ENCODE measurements around the gene DNAJC21.
A peak's percentile ranks its signal among the peaks of the same experiment; 100 is the strongest.
"Not testable (repeated sequence)": the region's sequence is repeated elsewhere in the genome, so short reads cannot be mapped to it uniquely, and the experiment has no call there.

Gene DNAJC21

GRCh38 chr5:34923694-34924461 is 5.5 kb upstream of the DNAJC21 start:
- no peak for DNase-seq

GRCh38 chr5:34924462-34924765 is 4.9 kb upstream of the DNAJC21 start:
- DNase-seq = no peak

GRCh38 chr5:34926318-34926888 is 3.0 kb upstream of the DNAJC21 start:
- DNase-seq = no peak

DNA sequence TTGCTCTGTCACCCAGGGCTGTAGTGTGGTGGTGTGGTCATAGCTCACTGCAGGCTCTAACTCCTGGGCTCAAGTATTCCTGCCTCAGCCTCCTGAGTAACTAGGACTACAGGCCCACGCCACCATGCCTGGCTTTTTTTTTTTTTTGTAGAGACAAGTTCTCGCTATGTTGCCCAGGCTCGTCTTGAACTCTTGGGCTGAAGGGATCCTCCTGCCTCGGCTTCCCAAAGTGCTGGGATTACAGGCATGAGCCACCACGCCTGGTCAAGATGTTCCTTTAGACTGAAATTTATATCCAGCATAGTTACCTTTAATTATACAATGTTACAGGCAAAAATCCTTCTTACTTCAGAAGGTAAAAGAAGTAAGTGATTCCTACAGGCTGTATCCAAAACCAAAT is 1.6 kb upstream of the DNAJC21 start:
- no peak for DNase-seq

GRCh38 chr5:34928267-34928666 is 1.1 kb upstream of the DNAJC21 start:
- no peak for DNase-seq

DNA sequence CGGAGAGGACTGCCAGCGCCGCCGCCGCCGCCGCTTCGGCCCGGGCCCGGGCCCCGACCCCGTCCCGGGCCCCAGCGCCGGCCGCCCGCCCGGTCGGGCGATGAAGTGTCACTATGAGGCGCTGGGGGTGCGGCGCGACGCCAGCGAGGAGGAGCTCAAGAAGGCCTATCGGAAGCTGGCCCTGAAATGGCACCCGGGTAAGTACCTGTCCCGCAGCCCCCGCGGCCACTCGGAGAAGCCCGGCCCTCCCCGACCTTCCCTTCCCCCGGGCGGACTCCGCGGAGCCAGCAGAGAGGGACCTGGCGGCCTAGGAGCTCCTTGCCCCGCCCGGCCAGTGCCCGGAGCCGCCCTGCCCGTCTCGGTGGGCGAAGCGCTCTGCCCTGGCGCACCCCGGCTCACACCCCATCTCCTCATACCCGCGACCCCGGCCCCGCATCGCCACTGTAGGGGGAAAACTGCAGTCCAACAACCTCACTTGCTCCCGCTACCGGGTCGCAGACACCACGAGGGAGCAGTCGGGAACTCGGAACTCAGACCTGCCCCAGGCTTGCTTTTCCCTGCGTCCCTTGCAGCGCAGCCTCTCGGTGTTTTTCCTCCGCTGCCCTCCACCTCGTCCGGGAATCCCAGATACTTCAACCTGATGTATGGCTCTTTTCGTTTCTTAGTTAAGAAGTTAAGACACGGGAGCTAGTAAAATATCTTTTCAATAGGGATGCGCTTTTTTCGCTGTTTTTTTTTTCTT is 532 bp downstream of the DNAJC21 start:
- peak in 1 of 2 experiments; percentile 37 for DNase-seq

- DNase-seq = no peak
Measured at GRCh38 chr5:34930462-34930844, 1.1 kb downstream of the DNAJC21 start.

DNA sequence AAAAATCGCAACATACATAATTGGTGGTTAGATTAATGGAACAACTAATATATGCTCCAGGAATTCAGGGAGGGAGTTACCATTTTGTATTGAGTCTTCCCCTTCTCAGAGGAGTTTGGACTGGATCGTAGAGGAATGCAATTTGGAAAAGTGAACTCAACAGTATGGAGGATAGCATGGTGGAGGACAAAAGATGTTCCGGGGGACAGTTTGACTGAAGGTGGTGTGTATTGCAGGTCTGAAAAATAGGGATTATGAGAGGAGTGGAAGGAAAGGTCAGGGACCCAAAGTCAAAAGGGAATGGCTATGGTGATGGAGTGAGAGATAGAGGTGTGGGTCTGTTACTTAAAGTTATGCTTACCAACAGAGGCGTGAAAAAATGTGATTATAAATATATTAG is 1.5 kb downstream of the DNAJC21 start:
- no peak for DNase-seq

- no peak for DNase-seq
Measured at GRCh38 chr5:34932947-34933346, 3.6 kb downstream of the DNAJC21 start.

DNA sequence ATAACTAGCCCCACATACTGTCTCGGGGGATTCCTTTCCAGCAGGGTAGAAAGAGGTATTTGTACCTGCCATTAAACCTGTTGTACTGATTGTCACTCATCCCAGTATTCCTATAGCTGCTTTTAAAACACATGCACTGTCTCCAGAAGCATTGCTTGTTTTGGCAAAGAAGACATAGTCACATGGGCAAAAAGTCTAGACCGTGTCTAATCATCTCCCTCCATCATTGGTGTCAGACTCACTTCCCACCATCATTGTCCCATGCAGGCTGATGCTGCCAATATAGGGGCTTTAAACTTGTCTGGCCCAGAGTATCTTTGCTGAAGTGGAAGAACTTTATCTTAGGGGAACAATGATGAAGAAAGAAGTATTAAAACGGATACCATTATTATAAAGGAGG is 12.6 kb downstream of the DNAJC21 start:
- no peak for DNase-seq

DNA sequence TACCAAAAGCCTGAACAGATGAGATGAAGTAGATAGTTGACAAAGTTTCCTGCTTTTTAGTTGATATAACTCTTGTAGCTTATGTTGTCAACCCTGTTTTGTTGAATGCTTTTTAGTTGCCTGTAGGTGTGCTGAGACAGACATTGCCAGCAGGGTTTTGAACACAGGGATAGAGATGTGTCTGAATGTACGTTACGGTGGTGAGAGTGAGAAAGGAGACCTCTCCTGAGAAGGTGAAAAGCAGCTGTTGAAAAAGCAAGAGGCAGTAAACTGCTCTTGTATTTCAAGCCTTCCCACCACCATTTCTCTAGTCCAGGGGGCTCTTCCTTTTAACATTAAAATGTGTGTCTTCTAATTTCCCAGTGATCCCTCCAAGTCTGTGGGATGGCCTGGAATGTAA is 14.7 kb downstream of the DNAJC21 start:
- DNase-seq = no peak

DNA sequence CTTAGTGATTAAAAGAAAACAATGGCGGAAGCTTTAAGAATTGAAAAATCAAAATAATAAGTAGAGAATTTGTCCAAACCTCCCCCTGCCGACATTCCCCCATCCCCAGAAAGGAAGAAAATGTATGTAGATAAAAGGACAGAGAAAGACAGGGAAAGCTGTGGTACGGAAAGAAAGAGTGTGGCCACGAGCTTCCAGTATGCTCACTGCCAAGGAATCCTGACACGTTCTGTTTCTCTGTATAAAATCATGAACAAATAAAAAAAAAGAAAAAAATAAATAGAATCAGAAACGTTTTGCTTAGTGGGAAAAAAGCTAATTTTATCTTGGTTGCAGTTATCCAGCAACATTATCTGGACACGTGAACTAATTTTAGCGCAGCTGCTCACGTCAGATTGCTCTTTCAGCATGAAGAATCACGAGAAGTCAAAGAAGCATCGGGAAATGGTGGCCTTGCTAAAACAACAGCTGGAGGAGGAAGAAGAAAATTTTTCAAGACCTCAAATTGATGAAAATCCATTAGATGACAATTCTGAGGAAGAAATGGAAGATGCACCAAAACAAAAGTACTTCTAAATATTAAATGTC is 15.2 kb downstream of the DNAJC21 start:
- DNase-seq = no peak

GRCh38 chr5:34957321-34957720 is 28.0 kb downstream of the DNAJC21 start:
- DNase-seq = no peak

DNA sequence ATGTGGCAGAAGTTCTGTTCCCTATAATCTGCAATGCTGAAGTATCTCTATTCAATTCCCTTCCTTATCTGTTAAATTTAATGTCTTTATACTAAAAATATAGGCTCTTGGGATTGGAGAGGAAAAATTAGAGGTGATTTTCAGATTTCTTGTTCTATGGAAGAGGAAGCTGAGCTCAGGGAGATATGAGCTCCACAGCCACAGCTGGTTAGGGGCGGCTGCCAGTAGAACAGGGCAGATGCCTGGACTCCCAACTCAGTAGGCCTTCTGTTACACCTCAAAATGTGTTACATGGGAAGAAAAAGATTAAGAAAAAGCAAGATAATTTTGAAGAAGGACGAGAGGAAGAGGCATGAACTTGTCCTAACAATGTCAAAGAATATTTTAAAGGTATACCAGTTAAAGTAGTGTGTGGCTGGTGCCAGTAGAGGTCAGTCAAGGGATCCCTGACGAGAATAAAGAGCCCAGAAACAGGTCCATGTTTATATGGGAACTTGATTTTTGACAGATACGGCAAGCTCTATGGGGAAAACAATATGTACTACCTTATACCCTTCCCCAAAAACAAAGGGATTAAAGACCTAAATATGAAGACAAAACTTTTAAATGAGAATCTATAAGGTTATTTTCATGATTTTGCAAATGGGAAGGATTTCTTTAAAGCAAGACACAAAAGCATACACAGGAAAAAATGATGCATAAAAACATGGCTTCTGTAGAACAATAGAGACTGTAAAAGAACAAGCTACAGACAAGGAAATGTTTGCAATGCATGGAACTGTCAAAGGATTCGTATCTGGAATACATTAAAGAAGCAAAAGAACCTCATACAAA is 28.7 kb downstream of the DNAJC21 start:
- DNase-seq = no peak

- DNase-seq = no peak
Measured at GRCh38 chr5:34959323-34959722, 30.0 kb downstream of the DNAJC21 start.

DNA sequence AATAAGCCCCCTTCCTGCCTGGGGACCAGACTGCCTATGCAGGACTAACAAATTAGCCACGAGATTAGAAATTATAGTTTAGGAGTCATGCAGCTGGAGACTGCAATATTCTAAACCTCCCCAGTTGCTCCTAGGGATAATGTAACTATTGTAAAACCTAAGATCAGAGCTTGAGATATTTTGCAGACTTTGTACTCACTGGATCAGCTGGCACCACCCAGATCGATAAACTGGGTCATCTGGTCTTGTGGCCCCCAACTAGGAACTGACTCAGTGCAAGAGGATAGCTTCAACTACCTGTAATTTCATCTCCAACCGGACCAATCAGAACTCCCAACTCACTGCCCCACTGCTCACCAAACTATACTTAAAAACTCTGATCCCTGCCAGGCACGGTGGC is 38.2 kb downstream of the DNAJC21 start:
- DNase-seq = no peak

DNA sequence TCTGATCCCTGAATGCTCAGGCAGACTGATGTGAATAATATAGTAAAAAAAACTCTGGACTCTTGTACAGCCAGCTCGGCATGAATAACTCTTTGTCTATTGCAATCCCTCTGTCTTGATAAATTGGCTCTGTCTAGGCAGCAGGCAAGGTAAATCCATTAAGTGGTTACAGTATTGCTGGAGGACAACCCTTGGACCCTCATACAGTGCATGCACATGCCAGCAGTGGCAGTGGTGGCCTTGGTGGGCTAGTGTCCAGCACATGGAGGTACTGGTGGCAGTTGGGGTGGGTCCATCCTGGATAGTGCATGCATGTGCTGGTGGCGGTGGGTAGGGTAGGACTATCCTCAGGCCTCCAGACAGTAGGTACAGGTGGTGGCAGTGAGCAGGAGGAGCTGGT is 38.9 kb downstream of the DNAJC21 start:
- no peak for DNase-seq

DNA sequence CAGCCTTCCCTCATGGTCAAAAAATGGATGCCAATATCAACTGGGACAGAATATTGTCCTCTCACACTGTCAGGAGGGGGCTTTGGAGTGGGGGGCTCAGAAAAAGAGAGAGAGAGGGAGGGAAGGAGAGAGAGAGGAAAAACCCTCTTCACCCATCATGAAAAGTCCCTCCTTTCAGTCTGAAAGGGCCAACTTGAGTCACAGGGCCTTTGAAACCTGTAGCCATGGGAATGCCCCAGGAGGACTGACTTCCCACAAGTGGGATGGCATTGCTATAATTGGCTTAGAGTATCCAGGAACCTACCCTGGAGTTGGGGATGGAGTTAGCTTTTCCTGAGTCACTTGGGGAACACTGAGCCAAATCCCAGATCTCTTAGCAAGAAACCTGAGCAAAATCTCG is 41.2 kb downstream of the DNAJC21 start:
- DNase-seq = no peak

- DNase-seq = not testable (repeated sequence)
Measured at GRCh38 chr5:34971655-34972054, 42.3 kb downstream of the DNAJC21 start.

DNA sequence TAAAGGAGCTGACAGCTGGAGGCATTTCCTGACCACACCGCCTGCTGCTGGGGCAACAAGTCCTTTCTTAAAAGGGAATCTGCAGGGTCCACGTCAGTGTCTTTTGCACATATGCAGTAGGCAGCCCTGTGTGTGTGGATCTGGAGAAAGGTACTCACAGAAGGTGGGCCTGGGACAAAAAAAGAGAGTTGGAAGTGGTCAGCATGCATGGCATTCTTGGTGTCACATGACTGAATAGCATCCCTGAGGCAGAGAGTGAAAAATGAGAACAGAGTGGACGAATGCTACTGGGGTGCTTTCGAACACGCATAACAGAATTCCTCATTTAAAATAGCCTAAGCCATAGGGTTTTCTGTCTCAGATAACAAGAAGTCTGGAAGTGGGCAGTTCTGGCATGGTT is 47.0 kb downstream of the DNAJC21 start:
- no peak for DNase-seq

DNA sequence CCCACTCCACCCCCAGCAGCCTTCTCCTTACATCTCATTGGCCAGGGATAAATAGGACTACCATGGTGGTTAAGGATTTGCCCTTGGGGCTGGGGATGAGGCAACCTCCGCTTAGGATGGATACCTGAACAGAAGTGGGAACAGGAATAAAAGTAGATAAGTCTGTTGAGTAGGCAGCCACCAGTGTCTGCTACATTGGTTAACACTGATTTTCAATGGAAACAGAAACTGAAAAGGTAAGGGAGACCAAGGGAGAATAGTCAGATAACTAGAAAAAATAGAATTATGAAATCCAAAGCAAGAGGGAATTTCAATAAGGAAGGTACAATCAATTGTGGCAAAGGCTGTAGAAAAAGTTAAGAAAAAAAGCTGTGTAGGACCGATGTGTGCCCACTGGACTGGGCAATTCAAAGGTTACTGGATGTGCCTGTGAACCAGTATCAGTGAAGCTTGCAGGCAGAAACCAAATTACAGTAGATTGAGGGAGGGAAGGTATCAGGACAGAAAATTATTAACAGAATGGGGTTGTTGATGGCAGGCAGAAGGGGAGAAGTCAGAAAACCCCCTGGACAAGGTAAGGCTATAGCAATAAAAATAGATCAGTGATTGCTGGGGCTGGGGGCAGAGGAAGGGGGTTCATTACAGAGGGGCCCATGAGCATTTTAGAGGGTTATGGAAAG is 48.7 kb downstream of the DNAJC21 start:
- DNase-seq = no peak

- DNase-seq = no peak
Measured at GRCh38 chr5:34978681-34979080, 49.3 kb downstream of the DNAJC21 start.

Measured in cerebellar nuclear complex (tissue), 1 donor.